NT2/D1 (cell line): Measurements from ENCODE around the gene PTPRT.

ENCODE experiments used
- DNase-seq: peaks from one replicate; pipeline ENCODE4 v3.0.0-alpha.2; 2011; ENCODE audit warnings: low read depth, low spot score
- H3K27me3 ChIP-seq: 2 replicates; pipeline ENCODE4 v1.6.0; 2011; ENCODE audit warnings: mild to moderate bottlenecking; ENCODE audit not compliant: insufficient read length, insufficient read depth
- H3K36me3 ChIP-seq: 2 replicates; pipeline ENCODE4 v1.6.1; 2011; ENCODE audit warnings: mild to moderate bottlenecking, low read length, mixed read lengths; ENCODE audit not compliant: insufficient read depth, insufficient read length
- H3K4me1 ChIP-seq: 2 replicates; pipeline ENCODE4 v1.5.1; 2011; ENCODE audit not compliant: insufficient read depth, insufficient read length
- H3K4me3 ChIP-seq: 2 replicates; pipeline ENCODE4 v1.5.1; 2011; ENCODE audit warnings: low read depth; ENCODE audit not compliant: insufficient read length
- H3K9ac ChIP-seq: 2 replicates; pipeline ENCODE4 v1.6.0; 2011; ENCODE audit warnings: low read depth; ENCODE audit not compliant: insufficient read length
- H3K9me3 ChIP-seq: 2 replicates; pipeline ENCODE4 v1.5.1; 2011; ENCODE audit warnings: mild to moderate bottlenecking, low read length; ENCODE audit not compliant: insufficient read depth
- SUZ12 ChIP-seq: IDR thresholded peaks from 2 replicates; pipeline ENCODE4 v1.6.1; 2011; ENCODE audit not compliant: insufficient read length, insufficient read depth; ENCODE audit errors: extremely low read depth
- YY1 ChIP-seq: IDR thresholded peaks from 2 replicates; pipeline ENCODE4 v1.6.1; 2011; ENCODE audit not compliant: insufficient read length, insufficient read depth
- ZNF274 ChIP-seq: IDR thresholded peaks from 2 replicates; pipeline ENCODE4 v1.6.1; 2011; ENCODE audit warnings: mild to moderate bottlenecking, low read depth, low read length

PTPRT gene

DNA sequence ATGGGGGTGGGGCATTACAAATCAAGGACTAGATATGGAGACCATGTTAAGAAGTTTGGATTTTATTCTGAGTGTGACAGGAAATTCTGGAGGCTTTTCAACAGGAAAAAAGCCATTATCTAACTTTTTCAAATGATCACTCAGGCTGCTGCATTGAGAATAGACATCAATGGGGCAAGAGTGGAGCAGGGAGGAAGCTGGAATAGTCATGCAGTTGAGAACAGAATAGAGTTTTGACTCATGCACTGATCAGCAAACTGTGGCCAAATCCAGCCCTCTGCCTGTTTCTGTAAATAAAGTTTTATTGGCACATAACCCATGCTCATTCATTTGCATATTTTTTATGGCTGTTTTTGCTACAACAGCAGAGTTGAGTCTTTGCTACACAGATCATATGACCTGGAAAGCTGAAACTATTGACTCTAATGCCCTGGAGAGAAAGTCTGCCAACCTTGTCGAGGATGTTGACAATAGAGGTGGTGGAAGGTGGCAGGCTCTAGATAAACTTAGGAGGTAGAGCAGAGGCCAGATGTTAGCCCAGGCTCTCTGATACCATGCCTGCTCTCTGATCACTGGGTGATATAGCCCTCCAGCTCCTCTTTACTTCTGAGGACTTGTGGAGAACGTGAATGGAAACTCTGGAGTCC, 441.8 kb downstream of the PTPRT start:
- no peak overlapping the region for H3K4me3 ChIP-seq
- TF ChIP-seq ZNF274, result no peak
- no peak for TF ChIP-seq YY1
- TF ChIP-seq SUZ12, result no peak
- H3K36me3 ChIP-seq, result no peaks in the 10 kb centered on the region
- no peaks in the 10 kb centered on the region for H3K4me1 ChIP-seq
- no peak for DNase-seq
- no peaks in the 10 kb centered on the region for H3K27me3 ChIP-seq
- peaks cover 7% of the 10 kb centered on the region; the same call in 1 of the 2 replicates for H3K9me3 ChIP-seq
- no peak overlapping the region for H3K9ac ChIP-seq

DNA sequence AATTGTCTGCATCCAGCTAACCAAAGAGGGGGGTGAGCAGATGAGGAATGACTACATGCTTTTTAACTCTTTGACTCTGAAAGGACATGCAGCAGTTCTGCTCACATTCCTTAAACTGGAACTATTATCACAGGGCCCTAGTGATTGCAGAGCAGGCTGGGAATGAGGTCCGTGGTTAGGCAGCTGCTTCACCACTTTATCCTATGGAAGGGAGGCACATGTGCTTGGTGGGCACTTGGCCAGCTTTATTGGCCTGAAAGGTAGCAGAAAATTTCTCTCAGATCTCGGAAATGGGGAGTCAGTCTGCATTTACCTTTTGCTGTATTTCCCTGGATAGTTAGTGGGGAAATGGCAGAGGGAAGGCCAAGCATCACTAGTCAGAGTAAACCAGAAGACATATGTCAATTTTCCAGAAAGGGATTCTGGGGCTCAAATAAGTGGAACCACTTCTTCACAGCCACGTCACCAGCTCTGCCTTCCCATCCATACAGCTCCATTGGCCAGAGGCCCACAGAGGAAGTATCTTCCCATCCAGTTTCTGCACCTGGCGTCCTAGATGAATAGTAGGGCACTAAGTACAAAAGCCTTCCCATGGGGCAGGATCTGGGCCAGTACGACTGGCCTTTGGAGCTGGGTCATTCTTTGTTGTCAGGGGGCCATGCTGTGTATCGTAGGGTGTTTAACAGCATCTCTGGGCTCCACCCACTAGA, 444.8 kb downstream of the PTPRT start:
- Histone ChIP-seq H3K4me3 (no peak overlapping the region), H3K9me3 (no peaks in the 10 kb centered on the region)

DNA sequence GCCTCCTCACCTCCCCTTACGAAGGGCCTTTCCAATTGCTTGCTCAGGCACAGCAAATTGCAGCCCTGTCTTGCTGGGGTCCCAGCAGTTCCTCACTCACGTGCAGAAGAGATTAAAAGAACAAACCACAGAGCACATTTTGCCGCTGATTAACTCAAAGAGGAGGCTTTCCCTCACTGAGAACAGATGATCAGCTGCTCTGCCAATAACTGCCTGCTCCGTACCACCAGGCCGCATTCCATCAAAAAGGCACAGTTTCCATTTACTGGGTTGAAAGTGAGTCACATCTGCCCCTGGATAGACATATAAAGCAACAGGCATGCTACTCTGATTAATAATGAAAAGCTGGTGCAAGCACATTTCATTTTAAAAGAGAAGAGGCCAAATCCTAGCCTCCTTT, 446.8 kb downstream of the PTPRT start:
- Histone ChIP-seq H3K4me3 (no peak overlapping the region), H3K27me3 (no peaks in the 10 kb centered on the region)

More for the DNA sequence above, 444.8 kb downstream of the PTPRT start:
- no peak overlapping the region for H3K9ac ChIP-seq
- H3K36me3 ChIP-seq, result no peaks in the 10 kb centered on the region
- TF ChIP-seq SUZ12 (no peak), ZNF274 (no peak), YY1 (no peak)
- H3K27me3 ChIP-seq, result no peaks in the 10 kb centered on the region
- no peak for DNase-seq
- no peaks in the 10 kb centered on the region for H3K4me1 ChIP-seq

DNA sequence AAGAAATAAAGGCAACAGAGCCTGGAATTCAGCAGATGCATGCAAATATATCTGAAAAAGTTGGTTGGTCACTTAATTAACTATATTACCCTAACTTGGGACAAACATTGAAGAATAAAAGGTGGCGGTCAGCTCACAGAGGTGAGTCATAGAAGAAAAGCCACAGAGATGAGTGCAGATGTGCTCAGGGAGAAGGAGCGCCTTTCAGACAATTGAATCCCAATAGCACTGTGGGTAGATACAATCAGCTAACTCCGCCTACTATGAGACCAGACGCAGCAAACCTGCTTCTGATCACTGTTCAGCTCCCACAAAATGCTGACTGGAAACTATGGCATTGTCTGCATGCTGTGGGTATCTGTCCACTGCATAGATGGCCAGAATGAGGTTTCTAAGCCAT, 447.8 kb downstream of the PTPRT start:
- DNase-seq, result no peak
- no peak for TF ChIP-seq ZNF274
- TF ChIP-seq YY1, result no peak
- TF ChIP-seq SUZ12, result no peak
- Histone ChIP-seq H3K36me3 (no peaks in the 10 kb centered on the region), H3K27me3 (no peaks in the 10 kb centered on the region), H3K4me1 (no peaks in the 10 kb centered on the region), H3K9me3 (no peaks in the 10 kb centered on the region), H3K4me3 (no peak overlapping the region), H3K9ac (no peak overlapping the region)

More for the DNA sequence above, 446.8 kb downstream of the PTPRT start:
- Histone ChIP-seq H3K9me3 (no peaks in the 10 kb centered on the region), H3K9ac (no peak overlapping the region), H3K36me3 (no peaks in the 10 kb centered on the region), H3K4me1 (no peaks in the 10 kb centered on the region)
- TF ChIP-seq ZNF274, result no peak
- no peak for TF ChIP-seq SUZ12
- no peak for TF ChIP-seq YY1
- DNase-seq, result no peak

DNA sequence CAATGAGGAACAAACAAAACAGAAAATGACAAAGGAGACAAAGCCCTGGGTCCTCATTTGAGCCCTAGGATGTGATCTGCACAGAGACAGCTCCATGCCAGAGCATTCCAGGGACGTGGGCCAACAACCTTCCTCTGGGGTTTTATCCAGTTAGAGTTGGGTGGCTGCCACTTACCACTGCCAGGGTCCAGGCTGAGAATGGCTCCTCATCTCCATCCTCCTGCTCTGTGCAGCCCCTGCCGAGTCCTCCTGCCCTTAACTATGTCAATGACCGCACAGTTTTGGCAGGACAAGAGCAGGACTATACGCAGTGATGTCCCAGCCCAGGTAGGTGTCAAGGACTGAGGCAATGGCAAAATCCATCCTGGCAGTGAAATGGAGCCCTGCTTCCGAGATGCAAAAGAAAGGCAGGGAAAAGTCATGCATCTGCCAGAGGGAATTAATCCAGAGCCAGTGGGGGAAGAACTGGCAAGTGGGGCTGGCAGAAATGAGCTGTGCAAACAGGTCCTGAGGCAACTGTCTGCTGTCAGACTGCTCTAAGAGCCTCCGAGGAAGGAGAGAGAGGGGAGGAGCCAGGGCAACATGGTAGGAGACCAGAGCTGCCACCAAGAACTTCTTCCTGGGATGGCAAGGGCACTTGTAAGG, 449.4 kb downstream of the PTPRT start:
- TF ChIP-seq SUZ12, result no peak
- TF ChIP-seq YY1, result no peak
- TF ChIP-seq ZNF274, result no peak
- Histone ChIP-seq H3K4me3 (no peak overlapping the region), H3K4me1 (no peaks in the 10 kb centered on the region), H3K9me3 (no peaks in the 10 kb centered on the region), H3K36me3 (no peaks in the 10 kb centered on the region), H3K27me3 (no peaks in the 10 kb centered on the region), H3K9ac (no peak overlapping the region)
- no peak for DNase-seq

DNA sequence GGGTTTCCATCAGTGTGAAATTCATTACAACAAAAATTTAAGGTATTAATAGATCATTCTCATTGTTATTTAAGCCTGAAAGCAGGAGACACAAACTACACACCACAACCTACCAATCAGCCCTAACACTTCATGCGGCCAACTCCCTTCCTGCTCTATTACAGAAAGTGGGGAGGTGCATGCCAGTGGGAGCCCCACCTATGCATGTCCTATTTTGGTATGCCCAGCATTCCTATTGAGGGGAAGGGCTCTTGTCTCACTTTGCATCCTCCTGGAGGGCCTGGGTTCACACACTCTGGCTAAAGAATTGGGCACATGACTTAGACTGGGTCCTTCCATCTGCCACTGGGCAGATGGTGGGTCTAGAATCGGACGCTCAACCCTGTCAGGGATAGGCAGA, 450.0 kb downstream of the PTPRT start:
- Histone ChIP-seq H3K27me3 (no peaks in the 10 kb centered on the region), H3K4me3 (no peak overlapping the region), H3K9me3 (no peaks in the 10 kb centered on the region), H3K4me1 (no peaks in the 10 kb centered on the region), H3K9ac (no peak overlapping the region), H3K36me3 (no peaks in the 10 kb centered on the region)
- DNase-seq, result no peak
- TF ChIP-seq YY1 (no peak), ZNF274 (no peak), SUZ12 (no peak)

DNA sequence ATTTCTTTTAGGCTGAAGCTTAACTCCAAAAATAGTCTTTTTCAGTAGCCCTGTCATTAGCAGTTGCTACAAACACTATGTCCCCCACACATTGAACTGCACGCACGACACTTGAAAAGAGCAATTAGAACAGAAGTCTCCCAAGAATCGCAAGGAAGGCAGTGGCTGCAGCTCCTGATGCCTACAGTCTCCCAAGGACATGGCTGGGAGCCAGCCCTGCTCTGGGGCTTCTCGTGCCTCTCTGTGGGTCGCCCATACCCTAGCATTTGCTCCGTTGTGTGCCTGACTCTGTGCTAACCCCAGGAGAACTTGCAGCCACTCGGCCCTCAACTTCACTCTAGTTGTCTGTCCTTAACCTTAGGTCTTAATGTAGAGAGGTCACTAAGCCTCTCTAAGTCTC, 454.2 kb downstream of the PTPRT start:
- Histone ChIP-seq H3K4me1 (no peaks in the 10 kb centered on the region), H3K9ac (no peak overlapping the region), H3K9me3 (no peaks in the 10 kb centered on the region), H3K4me3 (no peak overlapping the region), H3K36me3 (no peaks in the 10 kb centered on the region), H3K27me3 (no peaks in the 10 kb centered on the region)
- no peak for DNase-seq
- TF ChIP-seq ZNF274 (no peak), SUZ12 (no peak), YY1 (no peak)
